Measurements from ENCODE around the gene PLCH1.

- TF ChIP-seq, protein P1, sequence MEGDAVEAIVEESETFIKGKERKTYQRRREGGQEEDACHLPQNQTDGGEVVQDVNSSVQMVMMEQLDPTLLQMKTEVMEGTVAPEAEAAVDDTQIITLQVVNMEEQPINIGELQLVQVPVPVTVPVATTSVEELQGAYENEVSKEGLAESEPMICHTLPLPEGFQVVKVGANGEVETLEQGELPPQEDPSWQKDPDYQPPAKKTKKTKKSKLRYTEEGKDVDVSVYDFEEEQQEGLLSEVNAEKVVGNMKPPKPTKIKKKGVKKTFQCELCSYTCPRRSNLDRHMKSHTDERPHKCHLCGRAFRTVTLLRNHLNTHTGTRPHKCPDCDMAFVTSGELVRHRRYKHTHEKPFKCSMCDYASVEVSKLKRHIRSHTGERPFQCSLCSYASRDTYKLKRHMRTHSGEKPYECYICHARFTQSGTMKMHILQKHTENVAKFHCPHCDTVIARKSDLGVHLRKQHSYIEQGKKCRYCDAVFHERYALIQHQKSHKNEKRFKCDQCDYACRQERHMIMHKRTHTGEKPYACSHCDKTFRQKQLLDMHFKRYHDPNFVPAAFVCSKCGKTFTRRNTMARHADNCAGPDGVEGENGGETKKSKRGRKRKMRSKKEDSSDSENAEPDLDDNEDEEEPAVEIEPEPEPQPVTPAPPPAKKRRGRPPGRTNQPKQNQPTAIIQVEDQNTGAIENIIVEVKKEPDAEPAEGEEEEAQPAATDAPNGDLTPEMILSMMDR (conservative IDR thresholded peaks at IDR 0.05; ENCODE audit: low read length), result no peak
- no peak for TF ChIP-seq EZH2phosphoT487 (IDR thresholded peaks at IDR 0.05; ENCODE audit: borderline replicate concordance, low read depth, low read length)
These were observed 104.8 kb downstream of the PLCH1 start for GRCh38 chr3:155640098-155640497.

All from OCI-LY7 (cell line).